Activated CD4-positive, CD25-positive, alpha-beta regulatory T cell treated with anti-CD3 and anti-CD28 coated beads, Interleukin-2, amount 50 U/mL, for 72 hours (primary cell): Measurements from ENCODE around the gene NDOR1.

Experiments used
- DNase-seq: peaks from one replicate; pipeline ENCODE4 v3.0.0; 2021

The NDOR1 gene

GRCh38 chr9:137266162-137266527 is 60.6 kb downstream of the NDOR1 start:
- no peak for DNase-seq
